Adipose tissue (tissue), 3 donors: ENCODE data around the gene ZNF280C. TPM values are rescaled to one million over a fixed set of nuclear protein-coding genes. Genes with fewer than 3 reads are reported as not detected.

Experiments used
- H3K27ac ChIP-seq: one replicate; pipeline ENCODE4 v1.5.1; 2013; ENCODE audit warnings: low read depth, low read length
- WGBS, 3 donors: extraction: QIAGEN DNeasy Blood & Tissue Kit; methylation state at CpG; one replicate each; pipeline ENCODE4 v1.1.7; 2013; 5-methylcytosine and 5-hydroxymethylcytosine counted together
- polyA plus RNA-seq, 3 donors: library from polyadenylated mRNA; stranded (reverse); fragments of 200-250 nt; gene quantifications; one replicate each; pipeline ENCODE4 v1.2.3, GENCODE V29; 2013
- donor health status: healthy with polysubstance abuse.
- donor health status: Bipolar disorder and iron deficiency.
- donor health status: healthy.

ZNF280C gene
- polyA plus RNA-seq, 3 donors, result 0.61 to 1.9 (median 0.92) TPM

DNA sequence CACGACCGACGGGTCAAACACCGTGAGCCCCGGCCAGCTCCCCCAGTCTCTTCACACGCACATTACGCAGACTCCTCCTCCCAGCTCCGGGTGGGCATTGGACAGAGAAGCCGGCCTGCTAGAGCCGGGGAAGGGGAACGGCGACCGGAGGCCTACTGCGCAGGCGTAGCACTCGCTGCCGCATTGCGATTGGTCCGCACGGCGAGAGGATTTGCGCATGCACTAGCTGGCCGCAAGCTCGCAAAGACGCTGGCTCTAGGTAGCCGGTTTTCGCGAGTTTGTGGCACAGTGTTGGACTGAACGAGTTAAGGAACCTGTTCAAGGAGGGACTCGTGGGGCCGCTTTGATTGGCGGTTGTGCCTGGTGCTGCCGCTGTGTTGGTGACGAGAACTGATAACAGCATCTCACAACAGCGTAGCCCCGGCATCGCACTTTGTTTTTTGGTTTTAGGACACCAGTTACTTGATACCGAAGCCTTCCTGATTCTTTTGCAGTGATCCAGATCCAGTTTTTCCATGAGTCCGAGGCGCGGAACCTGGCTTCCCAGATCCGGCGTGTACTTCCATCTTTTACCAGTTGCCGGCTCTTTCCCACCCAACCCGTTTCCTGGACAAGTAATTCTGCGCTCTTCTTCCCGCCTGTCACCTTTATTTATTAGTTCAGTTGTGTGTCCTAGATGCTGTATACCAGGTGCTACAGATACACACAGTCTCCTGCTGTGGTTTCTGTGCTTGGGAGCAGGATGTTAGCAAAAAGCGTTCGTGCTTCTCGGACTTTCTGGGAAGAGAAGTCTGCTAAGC is 102.8 kb downstream of the ZNF280C start, which contains the start of gene AIFM1:
TSS of gene AIFM1 (minus strand) at position 139 of the 800 bp plus-strand sequence. CDS start 185 bp downstream, outside the sequence.
- peak within 1 kb of the TSS; percentile 75 for H3K27ac ChIP-seq
- WGBS, 3 donors, result 0 to 38% (median 1%) methylated on average over 45 to 50 of the region's 50 CpGs

DNA sequence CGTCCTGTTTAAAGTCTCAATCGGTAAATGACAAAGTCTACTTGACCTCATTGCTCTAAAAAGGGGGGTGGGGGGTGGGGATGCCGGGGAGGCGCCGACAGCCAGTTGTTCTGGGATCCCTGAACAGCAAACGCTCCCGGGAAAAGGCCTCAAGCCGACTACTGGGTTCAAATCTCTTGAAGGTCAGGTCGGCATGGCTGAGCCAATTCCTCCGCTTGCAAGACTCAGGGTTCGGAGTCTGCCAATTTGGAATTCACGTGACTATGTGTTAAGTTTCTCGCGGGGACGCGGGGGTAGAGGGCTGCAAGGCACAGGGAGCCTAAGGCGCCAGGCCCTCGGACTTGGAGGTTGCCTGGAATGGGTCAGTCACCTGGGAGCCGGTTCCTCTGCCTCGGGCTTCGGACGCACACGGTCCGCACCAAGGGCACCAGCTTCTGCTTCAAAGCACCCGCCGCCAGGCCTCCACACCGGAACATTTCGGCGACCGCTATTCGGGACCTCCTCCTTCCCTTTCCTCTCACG is 103.5 kb downstream of the ZNF280C start:
- 0 to 41% (median 1%) methylated on average over 21 to 32 of the region's 32 CpGs for WGBS, 3 donors
- H3K27ac ChIP-seq, result peak overlapping the region; percentile 55

DNA sequence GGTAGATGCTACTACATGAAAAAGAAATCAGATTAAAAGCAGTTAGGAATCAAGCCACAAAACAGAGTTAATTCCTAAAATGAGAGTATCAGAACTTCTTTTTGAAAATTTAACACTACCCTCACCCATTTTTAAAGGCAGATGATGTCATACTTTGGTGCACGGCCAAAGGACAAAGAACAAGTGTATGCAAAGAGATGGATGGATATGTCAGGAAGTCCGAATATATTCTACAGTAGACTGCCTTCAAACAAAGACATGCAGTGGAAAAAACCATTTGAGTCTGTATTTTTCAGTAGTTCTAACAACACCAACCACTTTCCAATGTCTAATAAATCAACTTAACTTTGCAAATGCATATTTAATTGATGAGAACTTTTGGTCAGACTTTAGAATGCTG is 105.3 kb downstream of the ZNF280C start:
- no peak overlapping the region for H3K27ac ChIP-seq
- WGBS, 3 donors, result 57 to 82% (median 77%) methylated on average over 2 of the region's 2 CpGs

DNA sequence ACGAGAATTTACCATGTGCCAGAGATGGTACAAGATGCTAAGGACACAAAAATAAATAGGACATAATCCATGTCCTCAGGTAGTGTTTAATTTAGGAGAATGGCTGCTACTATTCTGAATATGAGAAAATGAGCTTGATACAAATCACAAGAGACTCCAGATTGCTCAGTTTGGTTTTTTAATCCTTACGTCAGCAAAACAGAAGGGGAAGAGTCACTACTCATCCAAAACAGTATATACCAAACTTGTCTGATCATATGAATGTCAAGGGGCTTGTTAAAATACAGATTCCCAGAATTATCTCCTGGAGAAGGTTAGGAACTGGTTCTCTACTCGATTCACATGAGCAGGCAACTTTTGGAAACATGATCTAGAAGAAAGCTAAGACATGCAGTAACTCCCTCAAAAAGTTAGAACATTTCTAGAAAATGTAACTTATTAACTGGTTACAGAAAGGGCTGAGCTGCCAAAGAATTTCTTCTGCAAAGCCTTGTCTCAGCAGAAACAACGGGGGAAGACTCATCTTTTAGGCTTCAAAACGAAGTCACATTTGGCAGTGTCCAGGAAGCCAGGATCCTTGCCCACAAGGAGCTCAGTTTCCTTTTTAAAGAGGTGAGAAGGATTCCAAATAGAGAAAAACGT is 106.5 kb downstream of the ZNF280C start:
- H3K27ac ChIP-seq, result no peak overlapping the region
- WGBS, 3 donors, result 44 to 46% (median 45%) methylated on average over 6 of the region's 6 CpGs

DNA sequence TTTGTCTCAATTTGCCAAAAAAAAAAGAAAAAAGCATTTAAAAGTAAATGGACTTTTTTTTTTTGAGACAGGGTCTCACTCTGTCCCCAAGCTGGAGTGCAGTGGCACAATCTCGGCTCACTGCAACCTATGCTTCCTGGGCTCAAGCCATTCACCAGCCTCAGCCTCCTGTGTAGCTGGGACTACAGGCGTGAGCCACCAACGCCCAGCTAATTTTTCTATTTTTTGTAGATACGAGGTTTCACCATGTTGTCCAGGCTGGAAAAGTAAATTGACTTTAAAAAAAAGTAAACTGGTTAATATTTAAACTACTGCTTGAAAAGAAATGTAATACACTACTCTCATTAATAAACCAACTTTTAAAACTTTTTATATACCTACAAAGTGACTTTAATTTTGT is 108.9 kb downstream of the ZNF280C start:
- H3K27ac ChIP-seq, result no peak overlapping the region
- 34 to 89% (median 78%) methylated on average over 4 of the region's 4 CpGs for WGBS, 3 donors

- 62 to 96% (median 89%) methylated on average over 2 of the region's 2 CpGs for WGBS, 3 donors
- no peak overlapping the region for H3K27ac ChIP-seq
Observed at GRCh38 chrX:130158311-130158710, 110.4 kb downstream of the ZNF280C start.

DNA sequence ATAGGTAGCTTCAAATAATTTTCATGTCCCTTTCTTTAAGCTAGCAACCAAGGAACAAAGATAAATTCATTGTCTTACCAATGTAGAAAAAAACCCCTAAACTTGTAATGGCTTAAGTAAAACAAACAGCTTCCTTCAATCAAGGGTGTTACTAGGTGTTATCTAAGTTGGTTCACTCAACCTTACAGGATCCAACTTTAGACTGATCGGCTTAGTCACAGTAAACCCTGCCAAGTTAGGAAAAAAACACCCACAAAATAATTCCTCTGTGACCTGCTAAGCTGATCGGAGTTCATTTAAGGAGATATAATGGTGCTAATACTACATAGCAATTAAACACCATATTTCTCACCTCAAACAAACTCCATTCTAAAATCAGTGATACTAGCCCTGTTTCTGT is 113.1 kb downstream of the ZNF280C start:
- WGBS, 3 donors, result 36 to 62% (median 56%) methylated on average over 2 of the region's 2 CpGs
- H3K27ac ChIP-seq, result no peak overlapping the region

Other genes starting within 250 kb of the ZNF280C start
- gene ELF4, start 158.4 kb downstream of the ZNF280C start, polyA plus RNA-seq, result 1 to 10 TPM; 1.6 to 10.0 (median 6.7) TPM
- gene AIFM1, start 103.1 kb downstream of the ZNF280C start, polyA plus RNA-seq, result 10 to 100 TPM; 19.6 to 41.5 (median 24.5) TPM
- gene RAB33A, start 96.9 kb downstream of the ZNF280C start, polyA plus RNA-seq, result under 1 TPM; 0.37 to 0.95 (median 0.56) TPM
- gene SLC25A14, start 71.0 kb upstream of the ZNF280C start, polyA plus RNA-seq, result 1 to 10 TPM; 5.2 to 7.0 (median 6.7) TPM
- gene GPR119, start 116.8 kb upstream of the ZNF280C start, polyA plus RNA-seq, result under 1 TPM in 1 of 3 donors, not detected in 2; 0.53 TPM
- gene RBMX2, start 133.1 kb upstream of the ZNF280C start, polyA plus RNA-seq, result 10 to 100 TPM; 11.3 to 24.7 (median 11.7) TPM